ENCODE measurements around the gene BMP7. TPM values are rescaled to one million over a fixed set of nuclear protein-coding genes. Genes with fewer than 3 reads are reported as not detected.
"Not testable (repeated sequence)": the region's sequence is repeated elsewhere in the genome, so short reads cannot be mapped to it uniquely, and the experiment has no call there.

Gene BMP7
- total and polyA plus RNA-seq, 10 donors = 0.26 to 1.5 (median 0.75) TPM; not detected in 1

- TF ChIP-seq CTCF (IDR thresholded peaks at IDR 0.05 in 8 of 11, conservative IDR thresholded peaks at IDR 0.05 in 3 of 11) = no peak
- TF ChIP-seq POLR2AphosphoS5 (IDR thresholded peaks at IDR 0.05) = no peak
- no peak for TF ChIP-seq POLR2A (IDR thresholded peaks at IDR 0.05)
- Histone ChIP-seq H3K36me3 (no peaks in the 10 kb centered on the region), H3K4me1 (peaks cover 0 to 29% (median 9%) of the 10 kb centered on the region in 6 donors), H3K9me3 (no peaks in the 10 kb centered on the region), H3K4me3 (peak overlapping the region in 1 of 8 donors; percentile 54), H3K27ac (no peak overlapping the region), H3K27me3 (replicated peaks in 1 of 7) (peaks cover 0 to 95% (median 52%) of the 10 kb centered on the region in 7 donors)
- no peak for DNase-seq
- intact Hi-C loops (cut with DNase I; ENCODE audit: low total_unique reads) = no loop called here
- WGBS, 5 donors = 21 to 34% (median 23%) methylated on average over 24 of the region's 24 CpGs
These were observed 849 bp upstream of the BMP7 start for GRCh38 chr20:57267158-57267821.

- Histone ChIP-seq H3K27me3 (replicated peaks in 1 of 7) (peaks cover 0 to 100% (median 52%) of the 10 kb centered on the region in 7 donors), H3K9me3 (no peaks in the 10 kb centered on the region), H3K4me1 (peaks cover 0 to 29% (median 9%) of the 10 kb centered on the region in 6 donors), H3K36me3 (no peaks in the 10 kb centered on the region), H3K27ac (no peak overlapping the region), H3K4me3 (peak overlapping the region in 6 of 8 donors; percentile 4 to 54 (median 22))
- WGBS, 5 donors = 1 to 5% (median 3%) methylated on average over 7 to 39 of the region's 39 CpGs
- DNase-seq = no peak
- TF ChIP-seq POLR2AphosphoS5 (IDR thresholded peaks at IDR 0.05) = no peak
- intact Hi-C loops (cut with DNase I; ENCODE audit: low total_unique reads) = no loop called here
These were observed 497 bp downstream of the BMP7 start for GRCh38 chr20:57265997-57266290.

- Histone ChIP-seq H3K27me3 (replicated peaks in 1 of 7) (peaks cover 0 to 100% (median 52%) of the 10 kb centered on the region in 7 donors), H3K9me3 (no peaks in the 10 kb centered on the region), H3K4me1 (peaks cover 0 to 29% (median 9%) of the 10 kb centered on the region in 6 donors), H3K4me3 (peak overlapping the region in 6 of 8 donors; percentile 4 to 54 (median 14)), H3K36me3 (no peaks in the 10 kb centered on the region), H3K27ac (no peak overlapping the region)
- DNase-seq = no peak
- intact Hi-C loops (cut with DNase I; ENCODE audit: low total_unique reads) = no loop called here
- WGBS, 5 donors = 5 to 6% (median 5%) methylated on average over 13 to 53 of the region's 53 CpGs
- TF ChIP-seq CTCF (IDR thresholded peaks at IDR 0.05 in 8 of 11, conservative IDR thresholded peaks at IDR 0.05 in 3 of 11) = no peak
- no peak for TF ChIP-seq POLR2A (IDR thresholded peaks at IDR 0.05)
- no peak for TF ChIP-seq POLR2AphosphoS5 (IDR thresholded peaks at IDR 0.05)
These were observed 975 bp downstream of the BMP7 start for GRCh38 chr20:57265336-57265996.

- intact Hi-C loops (cut with DNase I; ENCODE audit: low total_unique reads); H3K9me3 ChIP-seq; H3K27ac ChIP-seq; H3K36me3 ChIP-seq; DNase-seq: not testable (repeated sequence)
- Histone ChIP-seq H3K4me3 (peak overlapping the region in 4 of 8 donors; percentile 4 to 54 (median 14)), H3K27me3 (replicated peaks in 1 of 7) (peaks cover 0 to 100% (median 52%) of the 10 kb centered on the region in 7 donors), H3K4me1 (peaks cover 0 to 29% (median 9%) of the 10 kb centered on the region in 6 donors)
- WGBS, 5 donors = 10 to 18% (median 14%) methylated on average over 27 to 29 of the region's 29 CpGs
These were observed 1.5 kb downstream of the BMP7 start for GRCh38 chr20:57264908-57265335.

All from spleen (tissue), 11 donors.